OCI-LY3 (cell line): ENCODE results near the gene OR7D2.

Source experiments
- H2AFZ ChIP-seq: fragments of 200-600, 300-600 bp; shearing (Covaris generic); 2 replicates; pipeline ENCODE4 v1.6.0; 2014; ENCODE audit warnings: antibody characterized with exemption, low read depth, low read length
- H3K27ac ChIP-seq: fragments of 200-600, 300-600 bp; sonication (generic); 2 replicates; pipeline ENCODE4 v1.5.1; 2014; ENCODE audit warnings: mild to moderate bottlenecking, low read length, moderate library complexity, mixed read lengths
- H3K27me3 ChIP-seq: fragments of 200-600, 300-600 bp; sonication (generic); 2 replicates; pipeline ENCODE4 v1.6.1; 2014; ENCODE audit warnings: low read depth, low read length, mixed read lengths
- H3K36me3 ChIP-seq: fragments of 200-600, 300-600 bp; sonication (generic); replicated peaks from 2 replicates; pipeline ENCODE3; 2014; ENCODE audit warnings: low read depth, low read length, mixed read lengths
- H3K4me1 ChIP-seq: fragments of 300-600, 200-600 bp; sonication (generic); 2 replicates; pipeline ENCODE4 v1.6.1; 2014; ENCODE audit warnings: low read length, mixed read lengths
- H3K4me2 ChIP-seq: fragments of 200-600, 300-600 bp; sonication (generic); 2 replicates; pipeline ENCODE4 v1.6.1; 2014; ENCODE audit warnings: low read length, mixed read lengths
- H3K4me3 ChIP-seq: fragments of 300-600, 200-600 bp; sonication (generic); 2 replicates; pipeline ENCODE4 v1.5.1; 2014; ENCODE audit warnings: antibody characterized with exemption, mild to moderate bottlenecking, low read length, moderate library complexity
- H3K79me2 ChIP-seq: fragments of 300-600, 200-600 bp; shearing (Covaris generic); 2 replicates; pipeline ENCODE4 v1.6.1; 2014; ENCODE audit warnings: mild to moderate bottlenecking, low read length, mixed read lengths
- H3K9ac ChIP-seq: fragments of 300-600, 200-600 bp; shearing (Covaris generic); 2 replicates; pipeline ENCODE4 v1.6.0; 2014; ENCODE audit warnings: mild to moderate bottlenecking, low read length, moderate library complexity
- H3K9me3 ChIP-seq: fragments of 200-600, 300-600 bp; shearing (Covaris generic); 2 replicates; pipeline ENCODE4 v1.6.1; 2014; ENCODE audit warnings: low read length, mixed read lengths; ENCODE audit not compliant: insufficient read depth
- H4K20me1 ChIP-seq: fragments of 200-600, 300-600 bp; sonication (generic); 2 replicates; pipeline ENCODE4 v1.6.1; 2016; ENCODE audit warnings: low read length, mixed read lengths; ENCODE audit not compliant: insufficient read depth
- EZH2phosphoT487 ChIP-seq: fragments of 200-600 bp; shearing (Covaris generic); IDR thresholded peaks from 2 replicates; pipeline ENCODE4 v1.6.1; 2018; ENCODE audit warnings: antibody characterized with exemption, mixed run types, low read depth
- TF ChIP-seq, protein P1 (sequence below): fragments of 200-600, 300-600 bp; sonication (generic); IDR thresholded peaks from 2 replicates; pipeline ENCODE4 v1.5.1; 2014; ENCODE audit warnings: antibody characterized with exemption, low read length, low read depth

OR7D2 gene

DNA sequence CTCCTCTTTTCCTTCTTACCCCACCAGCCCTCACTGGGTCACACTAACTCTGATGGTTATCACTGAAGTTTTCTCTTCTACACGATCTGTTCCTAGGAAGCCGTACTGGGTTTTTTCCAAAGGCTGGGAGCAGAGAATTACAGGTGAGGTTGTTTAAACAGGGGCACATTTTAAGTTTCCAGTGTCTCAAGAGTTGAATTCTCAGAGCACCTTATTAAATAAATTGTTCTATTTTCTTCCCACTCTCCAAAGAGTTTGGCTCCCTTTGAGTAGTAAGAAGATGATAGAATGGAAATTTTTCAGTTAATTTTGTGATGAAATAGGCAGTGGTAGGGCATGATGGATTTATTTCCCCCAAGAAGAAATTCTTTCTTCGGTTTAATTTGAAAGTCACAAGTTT is 40.7 kb downstream of the OR7D2 start, which contains the start of gene OR7D4:
Gene OR7D4, minus strand, starts transcription at position 101 of the 400 bp plus-strand sequence. CDS start 4,752 bp downstream, outside the sequence.
- Histone ChIP-seq H3K79me2 (no peaks in the 10 kb centered on the region), H3K27ac (no peak within 1 kb of the TSS), H3K27me3 (no peaks in the 10 kb centered on the region), H3K4me1 (no peaks in the 10 kb centered on the region), H2AFZ (no peak within 1 kb of the TSS), H4K20me1 (no peaks in the 10 kb centered on the region), H3K36me3 (no peaks in the 10 kb centered on the region), H3K9ac (no peak within 1 kb of the TSS), H3K4me3 (no peak within 1 kb of the TSS), H3K9me3 (no peaks in the 10 kb centered on the region), H3K4me2 (no peak within 1 kb of the TSS)
- TF ChIP-seq EZH2phosphoT487, result no peak
- TF ChIP-seq, protein P1, sequence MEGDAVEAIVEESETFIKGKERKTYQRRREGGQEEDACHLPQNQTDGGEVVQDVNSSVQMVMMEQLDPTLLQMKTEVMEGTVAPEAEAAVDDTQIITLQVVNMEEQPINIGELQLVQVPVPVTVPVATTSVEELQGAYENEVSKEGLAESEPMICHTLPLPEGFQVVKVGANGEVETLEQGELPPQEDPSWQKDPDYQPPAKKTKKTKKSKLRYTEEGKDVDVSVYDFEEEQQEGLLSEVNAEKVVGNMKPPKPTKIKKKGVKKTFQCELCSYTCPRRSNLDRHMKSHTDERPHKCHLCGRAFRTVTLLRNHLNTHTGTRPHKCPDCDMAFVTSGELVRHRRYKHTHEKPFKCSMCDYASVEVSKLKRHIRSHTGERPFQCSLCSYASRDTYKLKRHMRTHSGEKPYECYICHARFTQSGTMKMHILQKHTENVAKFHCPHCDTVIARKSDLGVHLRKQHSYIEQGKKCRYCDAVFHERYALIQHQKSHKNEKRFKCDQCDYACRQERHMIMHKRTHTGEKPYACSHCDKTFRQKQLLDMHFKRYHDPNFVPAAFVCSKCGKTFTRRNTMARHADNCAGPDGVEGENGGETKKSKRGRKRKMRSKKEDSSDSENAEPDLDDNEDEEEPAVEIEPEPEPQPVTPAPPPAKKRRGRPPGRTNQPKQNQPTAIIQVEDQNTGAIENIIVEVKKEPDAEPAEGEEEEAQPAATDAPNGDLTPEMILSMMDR, result no peak
